ENCODE measurements around the gene KRTAP10-4.
A peak's percentile ranks its signal among the peaks of the same experiment; 100 is the strongest.
"Not testable (repeated sequence)": the region's sequence is repeated elsewhere in the genome, so short reads cannot be mapped to it uniquely, and the experiment has no call there.

Gene KRTAP10-4

GRCh38 chr21:44578371-44579055, 5.0 kb downstream of the KRTAP10-4 start:
- Histone ChIP-seq H3K36me3 (replicated peaks in 1 of 2; ENCODE audit: control insufficient read depth in 2 of 2, insufficient read depth in 2 of 2, low read length in 2 of 2) (no peaks in the 10 kb centered on the region), H2AK5ac (ENCODE audit: low read depth, low read length) (peak overlapping the region; percentile 28), H3K9ac (ENCODE audit: low read depth, low read length, poor library complexity) (no peak overlapping the region), H3K9me3 (replicated peaks in 1 of 2; ENCODE audit: control insufficient read depth in 2 of 2, insufficient read depth in 1 of 2, low read depth in 1 of 2, low read length in 2 of 2) (peaks cover 9 to 11% of the 10 kb centered on the region in 2 donors), H4K8ac (ENCODE audit: low read depth, low read length) (no peak overlapping the region), H3K27me3 (ENCODE audit: control insufficient read depth in 3 of 3, insufficient read depth in 3 of 3, low read depth in 1 of 3, low read length in 3 of 3) (no peaks in the 10 kb centered on the region), H3K23ac (ENCODE audit: low read depth, low read length, poor library complexity) (no peak overlapping the region), H2BK15ac (ENCODE audit: low read length) (peak overlapping the region; percentile 67), H2AFZ (ENCODE audit: low read length) (no peak overlapping the region), H3K14ac (ENCODE audit: low read length) (no peak overlapping the region), H3K18ac (ENCODE audit: low read length) (peak overlapping the region; percentile 57), H3K79me1 (ENCODE audit: low read depth, low read length) (no peaks in the 10 kb centered on the region), H2BK12ac (ENCODE audit: low read length) (no peak overlapping the region), H2BK120ac (ENCODE audit: low read depth, low read length) (no peak overlapping the region), H2BK5ac (ENCODE audit: low read length) (no peak overlapping the region), H4K91ac (ENCODE audit: low read depth, low read length, poor library complexity) (no peak overlapping the region), H3K4me1 (ENCODE audit: control insufficient read depth in 2 of 2, insufficient read depth in 1 of 2, low read depth in 1 of 2, low read length in 2 of 2) (peaks cover 0 to 5% of the 10 kb centered on the region in 2 donors), H3K27ac (replicated peaks; ENCODE audit: low read length) (no peak overlapping the region), H3K4ac (ENCODE audit: low read length) (no peak overlapping the region), H3K4me2 (ENCODE audit: insufficient read depth, low read length, poor library complexity, severe bottlenecking) (no peak overlapping the region), H3K4me3 (ENCODE audit: low read length in 2 of 2) (no peak overlapping the region)
- WGBS, 2 donors (ENCODE audit: extremely low coverage in 2 of 2, insufficient read length in 2 of 2, insufficient replicate concordance in 1 of 2) = no CpG with 5 or more reads among the region's 17 CpGs
- DNase-seq (ENCODE audit: low spot score) = no peak

- H2AK5ac ChIP-seq (ENCODE audit: low read depth, low read length) = peak overlapping the region; percentile 89
- H2BK5ac ChIP-seq (ENCODE audit: low read length) = no peak overlapping the region
- no peaks in the 10 kb centered on the region for H3K36me3 ChIP-seq (replicated peaks in 1 of 2; ENCODE audit: control insufficient read depth in 2 of 2, insufficient read depth in 2 of 2, low read length in 2 of 2)
- H2BK12ac ChIP-seq (ENCODE audit: low read length) = peak overlapping the region; percentile 35
- peak overlapping the region; percentile 56 for H3K14ac ChIP-seq (ENCODE audit: low read length)
- H3K27me3 ChIP-seq (ENCODE audit: control insufficient read depth in 3 of 3, insufficient read depth in 3 of 3, low read depth in 1 of 3, low read length in 3 of 3) = peaks cover 0 to 3% (median 0%) of the 10 kb centered on the region in 3 experiments
- no peak for DNase-seq (ENCODE audit: low spot score)
- H3K27ac ChIP-seq (replicated peaks; ENCODE audit: low read length) = no peak overlapping the region
- H2BK120ac ChIP-seq (ENCODE audit: low read depth, low read length) = no peak overlapping the region
- H3K4me1 ChIP-seq (ENCODE audit: control insufficient read depth in 2 of 2, insufficient read depth in 1 of 2, low read depth in 1 of 2, low read length in 2 of 2) = peaks cover 0 to 5% of the 10 kb centered on the region in 2 donors
- H3K9ac ChIP-seq (ENCODE audit: low read depth, low read length, poor library complexity) = no peak overlapping the region
- no peak overlapping the region for H2AFZ ChIP-seq (ENCODE audit: low read length)
- H4K8ac ChIP-seq (ENCODE audit: low read depth, low read length) = no peak overlapping the region
- peaks cover 9 to 11% of the 10 kb centered on the region in 2 donors for H3K9me3 ChIP-seq (replicated peaks in 1 of 2; ENCODE audit: control insufficient read depth in 2 of 2, insufficient read depth in 1 of 2, low read depth in 1 of 2, low read length in 2 of 2)
- H3K79me1 ChIP-seq (ENCODE audit: low read depth, low read length) = no peaks in the 10 kb centered on the region
- H3K4me3 ChIP-seq (ENCODE audit: low read length in 2 of 2) = no peak overlapping the region
- H3K4me2 ChIP-seq (ENCODE audit: insufficient read depth, low read length, poor library complexity, severe bottlenecking) = no peak overlapping the region
- H3K4ac ChIP-seq (ENCODE audit: low read length) = peak overlapping the region; percentile 18
- H3K18ac ChIP-seq (ENCODE audit: low read length) = peak overlapping the region; percentile 31
- no CpG with 5 or more reads among the region's 22 CpGs for WGBS, 2 donors (ENCODE audit: extremely low coverage in 2 of 2, insufficient read length in 2 of 2, insufficient replicate concordance in 1 of 2)
- H2BK15ac ChIP-seq (ENCODE audit: low read length) = peak overlapping the region; percentile 52
- no peak overlapping the region for H3K23ac ChIP-seq (ENCODE audit: low read depth, low read length, poor library complexity)
- H4K91ac ChIP-seq (ENCODE audit: low read depth, low read length, poor library complexity) = no peak overlapping the region
Measured at GRCh38 chr21:44579056-44579832, 5.7 kb downstream of the KRTAP10-4 start.

- H3K79me1 ChIP-seq (ENCODE audit: low read depth, low read length) = no peaks in the 10 kb centered on the region
- no peak overlapping the region for H3K9ac ChIP-seq (ENCODE audit: low read depth, low read length, poor library complexity)
- no peak overlapping the region for H3K27ac ChIP-seq (replicated peaks; ENCODE audit: low read length)
- peaks cover 9 to 11% of the 10 kb centered on the region in 2 donors for H3K9me3 ChIP-seq (replicated peaks in 1 of 2; ENCODE audit: control insufficient read depth in 2 of 2, insufficient read depth in 1 of 2, low read depth in 1 of 2, low read length in 2 of 2)
- H3K4me1 ChIP-seq (ENCODE audit: control insufficient read depth in 2 of 2, insufficient read depth in 1 of 2, low read depth in 1 of 2, low read length in 2 of 2) = peaks cover 0 to 2% of the 10 kb centered on the region in 2 donors
- H3K23ac ChIP-seq (ENCODE audit: low read depth, low read length, poor library complexity) = peak overlapping the region; percentile 70
- no peak overlapping the region for H3K4me2 ChIP-seq (ENCODE audit: insufficient read depth, low read length, poor library complexity, severe bottlenecking)
- H3K18ac ChIP-seq (ENCODE audit: low read length) = peak overlapping the region; percentile 31
- H4K8ac ChIP-seq (ENCODE audit: low read depth, low read length) = no peak overlapping the region
- peak overlapping the region; percentile 51 for H3K14ac ChIP-seq (ENCODE audit: low read length)
- H2AFZ ChIP-seq (ENCODE audit: low read length) = no peak overlapping the region
- no peak overlapping the region for H2BK5ac ChIP-seq (ENCODE audit: low read length)
- WGBS, 2 donors (ENCODE audit: extremely low coverage in 2 of 2, insufficient read length in 2 of 2, insufficient replicate concordance in 1 of 2) = no CpG with 5 or more reads among the region's 7 CpGs
- H2BK12ac ChIP-seq (ENCODE audit: low read length) = peak overlapping the region; percentile 35
- H2BK15ac ChIP-seq (ENCODE audit: low read length) = peak overlapping the region; percentile 52
- peak overlapping the region; percentile 18 for H3K4ac ChIP-seq (ENCODE audit: low read length)
- H3K4me3 ChIP-seq (ENCODE audit: low read length in 2 of 2) = no peak overlapping the region
- DNase-seq (ENCODE audit: low spot score) = no peak
- H4K91ac ChIP-seq (ENCODE audit: low read depth, low read length, poor library complexity) = no peak overlapping the region
- H2AK5ac ChIP-seq (ENCODE audit: low read depth, low read length) = peak overlapping the region; percentile 89
- H2BK120ac ChIP-seq (ENCODE audit: low read depth, low read length) = no peak overlapping the region
- H3K36me3 ChIP-seq (replicated peaks in 1 of 2; ENCODE audit: control insufficient read depth in 2 of 2, insufficient read depth in 2 of 2, low read length in 2 of 2) = no peaks in the 10 kb centered on the region
- H3K27me3 ChIP-seq (ENCODE audit: control insufficient read depth in 3 of 3, insufficient read depth in 3 of 3, low read depth in 1 of 3, low read length in 3 of 3) = peaks cover 0 to 4% (median 0%) of the 10 kb centered on the region in 3 experiments
Measured at GRCh38 chr21:44579833-44580144, 6.3 kb downstream of the KRTAP10-4 start.

GRCh38 chr21:44580231-44580821, 6.8 kb downstream of the KRTAP10-4 start, which contains the start of gene KRTAP10-5:
Gene KRTAP10-5 (minus strand): TSS chr21:44580604. CDS start chr21:44580578, 26 bp downstream.
- WGBS, 2 donors (ENCODE audit: extremely low coverage in 2 of 2, insufficient read length in 2 of 2, insufficient replicate concordance in 1 of 2) = no CpG with 5 or more reads among the region's 19 CpGs
- not testable (repeated sequence) for DNase-seq (ENCODE audit: low spot score); H3K9ac ChIP-seq (ENCODE audit: low read depth, low read length, poor library complexity); H2AFZ ChIP-seq (ENCODE audit: low read length); H4K91ac ChIP-seq (ENCODE audit: low read depth, low read length, poor library complexity); H4K8ac ChIP-seq (ENCODE audit: low read depth, low read length); H3K36me3 ChIP-seq (replicated peaks in 1 of 2; ENCODE audit: control insufficient read depth in 2 of 2, insufficient read depth in 2 of 2, low read length in 2 of 2); H3K4me2 ChIP-seq (ENCODE audit: insufficient read depth, low read length, poor library complexity, severe bottlenecking); H3K27me3 ChIP-seq (ENCODE audit: control insufficient read depth in 3 of 3, insufficient read depth in 3 of 3, low read depth in 1 of 3, low read length in 3 of 3); H3K4me1 ChIP-seq (ENCODE audit: control insufficient read depth in 2 of 2, insufficient read depth in 1 of 2, low read depth in 1 of 2, low read length in 2 of 2); H2BK5ac ChIP-seq (ENCODE audit: low read length); H2BK120ac ChIP-seq (ENCODE audit: low read depth, low read length); H3K79me1 ChIP-seq (ENCODE audit: low read depth, low read length); H3K27ac ChIP-seq (replicated peaks; ENCODE audit: low read length); H3K4me3 ChIP-seq (ENCODE audit: low read length in 2 of 2)
- peak within 1 kb of the TSS; percentile 18 for H3K4ac ChIP-seq (ENCODE audit: low read length)
- peak within 1 kb of the TSS; percentile 61 for H3K18ac ChIP-seq (ENCODE audit: low read length)
- peak within 1 kb of the TSS; percentile 89 for H2AK5ac ChIP-seq (ENCODE audit: low read depth, low read length)
- H3K23ac ChIP-seq (ENCODE audit: low read depth, low read length, poor library complexity) = peak within 1 kb of the TSS; percentile 70
- peak within 1 kb of the TSS; percentile 52 for H2BK15ac ChIP-seq (ENCODE audit: low read length)
- H2BK12ac ChIP-seq (ENCODE audit: low read length) = peak within 1 kb of the TSS; percentile 35
- H3K9me3 ChIP-seq (replicated peaks in 1 of 2; ENCODE audit: control insufficient read depth in 2 of 2, insufficient read depth in 1 of 2, low read depth in 1 of 2, low read length in 2 of 2) = peaks cover 9 to 11% of the 10 kb centered on the region in 2 donors
- peak within 1 kb of the TSS; percentile 51 for H3K14ac ChIP-seq (ENCODE audit: low read length)

All from neuronal stem cell (in vitro differentiated cells).